ENCODE results near the gene LY9. TPM values are rescaled to one million over a fixed set of nuclear protein-coding genes. Genes with fewer than 3 reads are reported as not detected.

The LY9 gene
- total RNA-seq, 1 experiment from 2014 or later: not detected

DNA sequence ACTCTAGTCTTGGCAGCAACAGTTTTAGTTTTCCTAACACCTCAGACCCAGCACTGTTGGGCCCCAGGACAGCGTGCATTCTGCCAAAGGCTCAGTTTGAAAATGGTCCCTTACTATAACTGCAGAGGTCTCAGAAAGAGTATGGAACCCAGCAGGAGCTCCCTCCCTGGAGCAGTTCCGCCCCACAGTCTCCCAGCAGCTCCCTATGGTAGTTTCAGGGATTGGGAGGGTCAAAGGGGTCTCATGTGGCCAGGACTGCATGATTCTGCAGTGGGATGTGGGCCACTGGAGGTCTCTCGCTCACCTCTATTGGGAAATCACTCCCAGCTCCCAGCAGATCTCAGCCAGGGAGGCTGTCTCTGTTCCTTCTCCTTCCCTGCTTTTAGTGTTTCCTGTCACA lies 12.3 kb downstream of the LY9 start:
- H3K14ac ChIP-seq (ENCODE audit: insufficient read depth, low read length): no peak overlapping the region
- H3K27me3 Mint-ChIP-seq (ENCODE audit: low read depth): no peaks in the 10 kb centered on the region
- no peak overlapping the region for H2BK120ac ChIP-seq (ENCODE audit: low read depth, low read length, poor library complexity, severe bottlenecking)
- WGBS (ENCODE audit: extremely low coverage, insufficient read length, low lambda C conversion rate): no CpG with 5 or more reads among the region's 3 CpGs
- no peak overlapping the region for H3K23ac ChIP-seq (ENCODE audit: insufficient read length, low read depth, low read length)
- peaks cover 12 to 15% of the 10 kb centered on the region in 2 experiments; a peak in 4 of 5 replicates for H3K9me3 Mint-ChIP-seq
- H3K9ac ChIP-seq (ENCODE audit: extremely low read depth, insufficient read length, low read length): no peak overlapping the region
- no peaks in the 10 kb centered on the region for H3K23me2 ChIP-seq (ENCODE audit: insufficient read length, low read depth, low read length, poor library complexity, severe bottlenecking)
- no peak overlapping the region for H4K91ac ChIP-seq (ENCODE audit: insufficient read length, low read depth, low read length)
- no peak for TF ChIP-seq CTCF (conservative IDR thresholded peaks at IDR 0.05)
- no peak overlapping the region for H3K4me3 Mint-ChIP-seq
- H3K79me1 ChIP-seq (ENCODE audit: insufficient read depth, low read depth, low read length, poor library complexity, severe bottlenecking): no peaks in the 10 kb centered on the region
- H3K79me2 ChIP-seq (ENCODE audit: insufficient read depth, low read length): no peaks in the 10 kb centered on the region
- no peaks in the 10 kb centered on the region for H4K20me1 ChIP-seq (ENCODE audit: control insufficient read depth, insufficient read depth, insufficient read length)
- H3K4me1 Mint-ChIP-seq: peaks cover 20 to 28% of the 10 kb centered on the region in 2 experiments
- H3K4me2 ChIP-seq (ENCODE audit: insufficient read depth, insufficient read length, low read length): no peak overlapping the region
- no peak overlapping the region for H3K56ac ChIP-seq (ENCODE audit: insufficient read length, low read depth, low read length)
- no peak overlapping the region for H3K18ac ChIP-seq (ENCODE audit: insufficient read length, low read depth, low read length)
- no peak overlapping the region for H2BK12ac ChIP-seq (ENCODE audit: insufficient read length, low read depth, low read length)
- H4K8ac ChIP-seq (replicated peaks; ENCODE audit: insufficient read length, low read depth, low read length): no peak overlapping the region
- no peak overlapping the region for H3T11ph ChIP-seq (ENCODE audit: low read length)
- H2BK5ac ChIP-seq (ENCODE audit: insufficient read length, low read length): no peak overlapping the region
- H3K27ac Mint-ChIP-seq: no peak overlapping the region
- no peak overlapping the region for H2AK5ac ChIP-seq (ENCODE audit: insufficient read length, low read length)
- no peak overlapping the region for H3K4ac ChIP-seq (ENCODE audit: low read depth, low read length)
- H4K5ac ChIP-seq (ENCODE audit: insufficient read length, low read depth, low read length): no peak overlapping the region
- no peak overlapping the region for H2BK20ac ChIP-seq (ENCODE audit: low read depth, low read length, poor library complexity, severe bottlenecking)
- H3K27me3 ChIP-seq (ENCODE audit: insufficient read depth, low read length): no peaks in the 10 kb centered on the region
- no peak for DNase-seq
- H2AFZ ChIP-seq (ENCODE audit: low read length): no peak overlapping the region
- H3K9me3 ChIP-seq (ENCODE audit: control insufficient read depth, low read depth, low read length): no peaks in the 10 kb centered on the region
- peaks cover 2% of the 10 kb centered on the region; the same call in 1 of the 2 replicates for H3K4me1 ChIP-seq (ENCODE audit: insufficient read depth, low read length)
- no peak overlapping the region for H2BK15ac ChIP-seq (ENCODE audit: low read depth, low read length)
- peaks cover 0 to 15% (median 3%) of the 10 kb centered on the region in 3 experiments; a peak in 4 of 7 replicates for H3K36me3 Mint-ChIP-seq (ENCODE audit: insufficient read depth in 1 of 3, low read depth in 3 of 3)
- no peak overlapping the region for H3K27ac ChIP-seq (ENCODE audit: insufficient read length, low read depth, low read length)
